Endometrium (tissue), 2 donors: ENCODE measurements around the gene REG1B.

Experiments
- FAIRE-seq: peaks from 2 replicates; lab custom pipeline; 2012; peaks lifted over from hg19 to GRCh38; lab: Jason Lieb, UNC
- donor health status: control.
- donor health status: control.

Gene REG1B, protein sequence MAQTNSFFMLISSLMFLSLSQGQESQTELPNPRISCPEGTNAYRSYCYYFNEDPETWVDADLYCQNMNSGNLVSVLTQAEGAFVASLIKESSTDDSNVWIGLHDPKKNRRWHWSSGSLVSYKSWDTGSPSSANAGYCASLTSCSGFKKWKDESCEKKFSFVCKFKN

DNA sequence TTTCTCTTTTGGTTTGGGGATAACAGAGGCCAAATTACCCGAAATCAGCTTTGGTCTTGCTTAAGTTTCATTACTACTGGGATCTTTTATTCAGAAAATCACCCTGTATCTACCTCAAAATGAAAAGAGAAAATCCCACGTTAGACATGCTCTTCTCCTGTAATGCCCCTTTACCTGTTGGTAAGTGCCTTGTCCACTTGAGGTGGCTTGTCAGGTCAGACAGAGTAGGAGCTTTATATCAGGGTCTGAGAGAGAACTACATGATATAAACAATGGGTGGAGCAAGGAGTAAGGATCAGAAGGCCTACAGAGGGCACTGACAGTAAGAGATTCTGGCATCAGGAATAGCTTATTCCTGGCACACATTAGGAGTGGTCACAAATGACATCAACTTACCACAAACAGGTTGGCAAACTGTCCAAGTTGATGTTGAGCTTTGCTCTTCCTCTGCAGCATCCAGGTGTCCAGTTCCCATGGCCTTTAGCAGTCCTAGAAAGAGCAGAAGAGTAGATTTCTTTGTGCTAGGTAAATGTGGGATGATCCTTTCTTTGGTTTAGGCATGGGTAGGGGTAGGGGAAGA, at the start of gene REG1B:
Gene REG1B, minus strand, starts transcription at position 209 of the 580 bp plus-strand sequence. CDS start 381 bp downstream, outside the sequence.
- no peak for FAIRE-seq

DNA sequence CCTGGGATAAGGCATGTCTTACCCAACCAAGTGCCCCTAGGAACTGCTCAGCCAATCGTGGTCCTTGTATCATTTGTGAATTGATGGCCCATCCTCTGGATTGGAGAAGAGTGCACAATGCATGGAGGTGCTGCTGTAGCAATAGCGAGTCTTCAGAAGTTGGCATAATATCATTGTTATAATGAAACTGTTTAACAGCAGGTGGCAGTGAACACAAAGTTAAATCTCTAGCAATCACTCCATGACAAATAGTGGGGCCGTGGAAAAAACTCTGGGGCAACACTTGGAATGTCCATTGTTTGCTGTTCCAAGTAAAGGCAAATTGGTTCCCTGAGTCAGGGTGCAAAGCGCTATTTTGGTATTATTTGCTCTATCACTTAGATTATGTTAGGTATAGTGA, 43.9 kb upstream of the REG1B start:
- FAIRE-seq: no peak

- no peak for FAIRE-seq
These were observed 42.0 kb upstream of the REG1B start for GRCh38 chr2:79129804-79130203.

DNA sequence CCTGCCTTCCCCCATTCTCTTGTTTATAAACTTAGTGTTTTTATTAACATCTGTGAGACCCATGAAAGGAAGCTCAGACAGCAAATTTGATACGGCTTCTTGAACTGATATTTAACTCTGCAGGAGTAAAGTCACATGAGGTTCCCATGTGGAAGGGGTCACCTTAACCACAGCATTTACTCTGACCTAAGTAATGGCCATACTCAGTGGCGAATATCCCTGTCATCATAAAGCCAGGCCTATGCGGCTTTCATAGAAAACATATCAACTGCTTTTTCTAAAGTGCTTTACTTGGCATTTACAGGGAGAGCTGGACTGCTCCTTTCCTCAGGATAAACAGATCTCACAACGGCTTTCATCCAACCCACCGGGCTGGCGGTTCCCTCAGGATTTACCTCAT, 41.5 kb upstream of the REG1B start:
- FAIRE-seq: no peak

- FAIRE-seq: no peak
These were observed 40.6 kb upstream of the REG1B start for GRCh38 chr2:79128406-79128805.

DNA sequence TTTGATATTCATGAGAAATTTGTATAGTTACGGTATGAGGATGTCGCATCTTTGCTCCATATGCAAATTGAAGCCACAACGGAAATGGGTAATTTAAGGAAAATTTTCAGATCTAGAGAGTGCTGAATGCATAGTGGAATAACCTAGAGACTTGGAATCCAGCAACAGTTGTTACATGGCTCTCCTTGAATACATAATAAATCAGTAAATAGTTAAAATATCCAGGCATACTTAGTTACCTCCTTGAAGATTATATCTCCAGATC, 37.9 kb upstream of the REG1B start:
- FAIRE-seq: no peak

- FAIRE-seq: no peak
These were observed 37.3 kb upstream of the REG1B start for GRCh38 chr2:79124907-79125720.

DNA sequence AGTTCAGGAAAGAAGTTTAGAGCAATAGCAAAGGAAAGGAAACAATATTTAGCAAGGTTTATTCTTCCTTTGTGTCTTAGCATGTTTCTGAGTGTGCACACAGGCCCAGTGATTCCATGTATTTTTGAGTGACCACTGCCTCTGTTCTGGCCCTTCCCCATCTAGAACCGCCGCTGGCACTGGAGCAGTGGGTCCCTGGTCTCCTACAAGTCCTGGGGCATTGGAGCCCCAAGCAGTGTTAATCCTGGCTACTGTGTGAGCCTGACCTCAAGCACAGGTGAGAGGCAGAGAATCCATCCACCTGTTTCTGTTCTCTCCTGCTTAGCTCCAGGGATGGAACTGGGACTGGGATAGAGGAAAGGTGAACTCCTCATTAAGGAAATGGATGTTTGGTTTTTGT, 34.9 kb upstream of the REG1B start:
- FAIRE-seq: no peak

GRCh38 chr2:79120194-79120713, 32.5 kb upstream of the REG1B start, which contains the start of gene REG1A:
TSS of gene REG1A (plus strand) at chr2:79120488. CDS start at chr2:79120862, 374 bp downstream.
- FAIRE-seq: no peak

- no peak for FAIRE-seq
These were observed 29.5 kb upstream of the REG1B start for GRCh38 chr2:79116997-79117928.

- no peak for FAIRE-seq
These were observed 27.2 kb upstream of the REG1B start for GRCh38 chr2:79114797-79115494.

DNA sequence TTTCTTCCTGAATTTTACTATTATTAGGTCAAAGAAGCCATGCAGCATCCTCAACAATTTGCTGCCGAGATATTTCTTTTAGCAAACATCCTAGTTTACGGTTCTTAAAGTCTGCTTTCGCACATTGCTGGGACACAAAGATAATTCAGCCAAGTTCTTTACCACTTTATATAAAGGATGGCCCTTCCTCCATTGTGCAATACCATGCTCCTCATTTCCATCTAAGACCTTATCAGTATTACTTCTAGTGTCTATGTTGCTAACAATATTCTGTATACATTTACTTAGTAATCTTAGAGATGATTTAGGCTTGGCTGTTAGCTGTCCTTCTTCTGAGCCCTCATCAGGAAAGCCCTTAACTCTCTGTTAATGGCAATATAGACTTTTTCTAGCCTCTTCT, 24.5 kb upstream of the REG1B start:
- no peak for FAIRE-seq

DNA sequence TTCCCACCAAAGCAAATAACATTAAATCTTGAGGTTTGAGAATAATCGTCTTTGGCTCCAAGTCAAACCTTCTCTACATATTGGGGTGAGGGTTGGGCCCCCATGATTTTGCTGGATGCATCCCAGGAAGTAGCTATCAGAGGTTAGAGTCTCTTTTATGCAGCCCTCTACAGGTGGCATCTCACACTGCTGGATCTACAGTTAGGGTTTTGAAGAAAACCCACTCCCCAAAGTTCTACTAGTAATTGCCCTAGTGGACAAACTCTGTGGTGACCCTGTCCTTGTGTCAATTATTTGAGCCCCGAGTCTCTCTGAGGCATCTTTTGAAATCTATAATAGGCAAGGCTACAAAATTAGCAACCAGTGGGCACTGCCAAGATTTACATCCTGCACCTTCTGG, 17.5 kb upstream of the REG1B start:
- no peak for FAIRE-seq

DNA sequence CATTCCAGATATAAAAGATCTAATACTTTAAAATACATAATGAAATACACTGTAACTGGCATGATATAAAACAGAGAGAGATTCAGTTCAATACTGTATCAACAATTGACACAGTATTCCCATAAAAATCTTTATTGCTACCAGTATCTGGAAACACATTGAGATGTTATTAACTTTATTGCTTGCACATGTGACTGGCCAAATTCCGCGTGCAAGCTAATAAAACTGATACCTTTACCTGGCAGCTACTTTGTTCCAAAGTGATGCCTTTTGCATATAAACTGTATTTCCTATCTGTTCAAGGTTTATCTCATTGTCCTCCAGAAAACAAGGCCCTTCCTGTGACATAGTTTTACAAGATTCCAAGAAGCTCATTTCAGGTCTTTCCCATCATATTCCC, 15.4 kb upstream of the REG1B start:
- FAIRE-seq: no peak

DNA sequence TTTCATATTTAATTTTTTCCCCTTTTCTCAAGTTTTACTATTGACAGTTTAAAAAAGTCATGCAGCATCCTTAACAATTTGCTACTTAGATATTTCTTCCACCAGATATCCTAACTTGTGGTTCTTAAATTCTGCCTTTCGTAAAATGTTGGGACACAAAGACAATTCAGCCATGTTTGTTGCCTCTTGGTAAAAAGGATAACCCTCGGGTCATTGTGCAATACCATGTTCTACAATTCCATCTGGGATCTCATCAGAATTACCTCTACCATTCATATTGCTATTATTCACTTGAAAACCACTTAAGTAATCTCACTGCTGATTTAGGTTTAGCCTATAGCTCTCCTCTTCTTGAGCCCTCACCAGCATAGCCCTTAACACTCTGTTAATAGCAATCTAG, 13.2 kb upstream of the REG1B start:
- no peak for FAIRE-seq

DNA sequence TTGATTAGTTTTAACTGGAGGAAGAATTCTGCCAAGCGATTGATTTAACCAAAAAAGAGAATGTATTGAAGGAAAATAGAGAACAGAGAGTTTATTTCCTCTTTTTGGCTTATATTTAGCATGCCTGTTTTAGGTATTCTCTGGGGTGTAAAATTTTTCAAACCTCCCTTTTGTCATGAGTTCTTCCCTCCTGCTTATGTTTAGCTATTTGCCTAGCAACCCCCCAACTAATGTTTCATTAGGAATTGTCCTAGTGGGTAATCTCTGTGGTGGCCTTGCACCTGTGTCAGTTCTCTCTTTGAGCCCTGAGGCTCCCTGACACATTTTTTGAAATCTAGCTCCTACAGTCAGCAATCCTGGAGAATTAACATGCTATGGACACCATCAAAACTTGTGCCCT, 12.5 kb upstream of the REG1B start:
- no peak for FAIRE-seq

- no peak for FAIRE-seq
These were observed 11.4 kb upstream of the REG1B start for GRCh38 chr2:79099140-79099686.

DNA sequence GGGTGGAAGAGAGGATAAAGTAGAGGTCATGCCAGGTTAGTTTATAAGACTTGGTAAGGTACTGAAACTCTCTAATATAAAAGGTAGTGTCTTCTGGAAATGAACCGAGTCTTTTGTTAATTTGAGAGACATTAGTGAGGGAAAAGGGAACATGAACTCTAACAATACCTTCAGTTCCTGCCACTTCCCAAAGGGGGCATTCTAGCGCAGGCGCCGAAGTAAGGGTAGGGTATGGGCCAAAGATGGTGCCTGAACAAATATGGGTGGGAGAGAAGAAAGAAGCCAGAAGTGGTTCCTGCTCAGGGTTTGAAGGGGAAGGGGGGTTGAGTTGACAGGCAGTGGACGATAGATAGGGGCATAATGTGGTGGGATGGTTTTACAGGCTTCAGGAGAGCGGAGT, 10.1 kb upstream of the REG1B start:
- FAIRE-seq: no peak

GRCh38 chr2:79090693-79091092, 2.9 kb upstream of the REG1B start:
- FAIRE-seq: no peak

- FAIRE-seq: no peak
These were observed 1.5 kb downstream of the REG1B start for GRCh38 chr2:79086255-79086654.

DNA sequence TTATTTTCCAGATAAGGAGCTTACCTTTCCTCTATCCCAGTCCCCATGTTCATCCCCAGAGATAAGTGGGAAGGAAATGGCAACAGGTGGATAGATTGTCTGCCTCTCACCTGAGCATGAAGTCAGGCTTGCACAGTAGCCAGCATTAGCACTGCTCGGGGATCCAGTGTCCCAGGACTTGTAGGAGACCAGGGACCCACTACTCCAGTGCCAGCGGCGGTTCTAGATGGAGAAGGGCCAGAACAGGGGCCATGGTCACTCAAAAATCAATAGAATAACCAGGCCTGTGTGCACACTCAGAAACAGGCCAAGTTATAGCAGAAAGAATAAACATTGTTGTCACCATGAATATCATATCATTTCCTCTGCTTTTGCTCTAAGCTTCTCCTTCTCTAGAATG, 2.4 kb downstream of the REG1B start:
- FAIRE-seq: no peak
